Muscle layer of colon (tissue), 2 donors: Measurements from ENCODE around the gene VIL1.

Experiments
- H3K27ac ChIP-seq: one replicate; pipeline ENCODE4 v1.7.0; 2013; ENCODE audit warnings: low read depth, mild to moderate bottlenecking, low read length, moderate library complexity
- H3K27me3 ChIP-seq, 2 donors: one replicate each; pipeline ENCODE4 v1.7.0; 2013; ENCODE audit warnings: low read length in 2 of 2, mild to moderate bottlenecking in 2 of 2; ENCODE audit not compliant: insufficient read depth in 2 of 2, control insufficient read depth in 1 of 2
- H3K36me3 ChIP-seq: one replicate; pipeline ENCODE4 v1.7.0; 2013; ENCODE audit warnings: mild to moderate bottlenecking, low read length; ENCODE audit not compliant: insufficient read depth
- H3K4me1 ChIP-seq: one replicate; pipeline ENCODE4 v1.7.0; 2013; ENCODE audit warnings: mild to moderate bottlenecking, low read length; ENCODE audit not compliant: insufficient read depth
- H3K4me3 ChIP-seq, 2 donors: one replicate each; pipeline ENCODE4 v1.7.0; 2013; ENCODE audit warnings: low read length in 2 of 2, low read depth in 1 of 2, mild to moderate bottlenecking in 1 of 2, moderate library complexity in 1 of 2
- H3K9ac ChIP-seq: one replicate; pipeline ENCODE4 v1.7.0; 2013; ENCODE audit warnings: low read length
- H3K9me3 ChIP-seq: one replicate; pipeline ENCODE4 v1.7.0; 2013; ENCODE audit warnings: mild to moderate bottlenecking, low read length
- donor health status: abdominal sarcoma.
- donor health status: Adenocarcinoma of cecum.

Gene VIL1

GRCh38 chr2:218482651-218483050, 63.7 kb downstream of the VIL1 start:
- H3K36me3 ChIP-seq = peaks cover 11% of the 10 kb centered on the region

GRCh38 chr2:218485986-218486667, 67.2 kb downstream of the VIL1 start:
- H3K27ac ChIP-seq = no peak overlapping the region
- H3K36me3 ChIP-seq = peaks cover 17% of the 10 kb centered on the region
- H3K9me3 ChIP-seq = no peaks in the 10 kb centered on the region
- H3K4me1 ChIP-seq = no peaks in the 10 kb centered on the region
- H3K9ac ChIP-seq = no peak overlapping the region
- H3K4me3 ChIP-seq = no peak overlapping the region
- no peaks in the 10 kb centered on the region for H3K27me3 ChIP-seq

More at GRCh38 chr2:218482651-218483050, 63.7 kb downstream of the VIL1 start:
- H3K4me3 ChIP-seq = no peak overlapping the region
- H3K27ac ChIP-seq = no peak overlapping the region
- no peaks in the 10 kb centered on the region for H3K9me3 ChIP-seq
- H3K9ac ChIP-seq = no peak overlapping the region
- no peaks in the 10 kb centered on the region for H3K27me3 ChIP-seq
- H3K4me1 ChIP-seq = no peaks in the 10 kb centered on the region

- no peaks in the 10 kb centered on the region for H3K9me3 ChIP-seq
- H3K4me1 ChIP-seq = no peaks in the 10 kb centered on the region
- no peak overlapping the region for H3K4me3 ChIP-seq
- peaks cover 8% of the 10 kb centered on the region for H3K36me3 ChIP-seq
- no peak overlapping the region for H3K9ac ChIP-seq
- H3K27ac ChIP-seq = no peak overlapping the region
- no peaks in the 10 kb centered on the region for H3K27me3 ChIP-seq
Measured at GRCh38 chr2:218500501-218501060, 81.7 kb downstream of the VIL1 start.

GRCh38 chr2:218501665-218502064, 82.7 kb downstream of the VIL1 start:
- Histone ChIP-seq H3K27ac (no peak overlapping the region), H3K4me1 (no peaks in the 10 kb centered on the region), H3K4me3 (no peak overlapping the region), H3K9ac (no peak overlapping the region), H3K36me3 (peaks cover 10% of the 10 kb centered on the region), H3K27me3 (no peaks in the 10 kb centered on the region), H3K9me3 (no peaks in the 10 kb centered on the region)
